ENCODE data around the gene MFSD11. TPM values are rescaled to one million over a fixed set of nuclear protein-coding genes. Genes with fewer than 3 reads are reported as not detected.

The MFSD11 gene
- polyA plus RNA-seq, 3 donors = 19.8 to 24.8 (median 23.8) TPM

- Histone ChIP-seq H3K79me2 (ENCODE audit: insufficient read depth, low read length) (peaks cover 46% of the 10 kb centered on the region), H3K4me2 (replicated peaks; ENCODE audit: extremely low read depth, low read length, poor library complexity, severe bottlenecking) (no peak overlapping the region), H3K9ac (ENCODE audit: insufficient read depth, low read length, poor library complexity, severe bottlenecking) (no peak overlapping the region), H4K20me1 (ENCODE audit: insufficient read depth, low read length) (peaks cover 82% of the 10 kb centered on the region), H3K9me3 (replicated peaks in 1 of 2; ENCODE audit: control insufficient read depth in 1 of 2, insufficient read depth in 1 of 2, low read length in 2 of 2) (no peaks in the 10 kb centered on the region), H2AFZ (ENCODE audit: insufficient read depth, low read depth, low read length, poor library complexity, severe bottlenecking) (no peak overlapping the region), H3K4me3 (replicated peaks in 1 of 3; ENCODE audit: low read depth in 2 of 3, low read length in 3 of 3) (no peak overlapping the region), H3K27ac (ENCODE audit: low read depth in 1 of 2, low read length in 2 of 2) (no peak overlapping the region), H3K36me3 (replicated peaks in 1 of 2; ENCODE audit: control insufficient read depth in 1 of 2, insufficient read depth in 2 of 2, low read length in 2 of 2) (peaks cover 73 to 90% of the 10 kb centered on the region in 2 donors), H3K4me1 (ENCODE audit: control insufficient read depth in 1 of 2, insufficient read depth in 2 of 2, low read length in 2 of 2) (peaks cover 28 to 30% of the 10 kb centered on the region in 2 donors), H3K27me3 (ENCODE audit: control insufficient read depth in 2 of 2, insufficient read depth in 2 of 2, low read length in 2 of 2) (no peaks in the 10 kb centered on the region)
- WGBS (ENCODE audit: insufficient coverage) = 96% methylated on average over 6 of the region's 9 CpGs
- no peak for DNase-seq
- H3K9me3 Mint-ChIP-seq = no peaks in the 10 kb centered on the region
- peaks cover 31% of the 10 kb centered on the region for H3K4me1 Mint-ChIP-seq
- TF ChIP-seq, protein P1, sequence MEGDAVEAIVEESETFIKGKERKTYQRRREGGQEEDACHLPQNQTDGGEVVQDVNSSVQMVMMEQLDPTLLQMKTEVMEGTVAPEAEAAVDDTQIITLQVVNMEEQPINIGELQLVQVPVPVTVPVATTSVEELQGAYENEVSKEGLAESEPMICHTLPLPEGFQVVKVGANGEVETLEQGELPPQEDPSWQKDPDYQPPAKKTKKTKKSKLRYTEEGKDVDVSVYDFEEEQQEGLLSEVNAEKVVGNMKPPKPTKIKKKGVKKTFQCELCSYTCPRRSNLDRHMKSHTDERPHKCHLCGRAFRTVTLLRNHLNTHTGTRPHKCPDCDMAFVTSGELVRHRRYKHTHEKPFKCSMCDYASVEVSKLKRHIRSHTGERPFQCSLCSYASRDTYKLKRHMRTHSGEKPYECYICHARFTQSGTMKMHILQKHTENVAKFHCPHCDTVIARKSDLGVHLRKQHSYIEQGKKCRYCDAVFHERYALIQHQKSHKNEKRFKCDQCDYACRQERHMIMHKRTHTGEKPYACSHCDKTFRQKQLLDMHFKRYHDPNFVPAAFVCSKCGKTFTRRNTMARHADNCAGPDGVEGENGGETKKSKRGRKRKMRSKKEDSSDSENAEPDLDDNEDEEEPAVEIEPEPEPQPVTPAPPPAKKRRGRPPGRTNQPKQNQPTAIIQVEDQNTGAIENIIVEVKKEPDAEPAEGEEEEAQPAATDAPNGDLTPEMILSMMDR (IDR thresholded peaks at IDR 0.05) = no peak
- H3K4me3 Mint-ChIP-seq = no peak overlapping the region
- peak overlapping the region in 1 of 7 donors; percentile 31 for H3K27ac Mint-ChIP-seq
- intact Hi-C loops (cut with micrococcal nuclease) = loop anchor here in 1 of 2 donors (10.0 kb wide), 1 partner anchor 46 kb away; no protein-coding TSS in a partner anchor
- peaks cover 74 to 96% of the 10 kb centered on the region in 2 donors for H3K36me3 Mint-ChIP-seq
- no peaks in the 10 kb centered on the region for H3K27me3 Mint-ChIP-seq (ENCODE audit: low read depth in 3 of 3)
These were observed 17.0 kb upstream of the MFSD11 start for GRCh38 chr17:76720941-76721340.

DNA sequence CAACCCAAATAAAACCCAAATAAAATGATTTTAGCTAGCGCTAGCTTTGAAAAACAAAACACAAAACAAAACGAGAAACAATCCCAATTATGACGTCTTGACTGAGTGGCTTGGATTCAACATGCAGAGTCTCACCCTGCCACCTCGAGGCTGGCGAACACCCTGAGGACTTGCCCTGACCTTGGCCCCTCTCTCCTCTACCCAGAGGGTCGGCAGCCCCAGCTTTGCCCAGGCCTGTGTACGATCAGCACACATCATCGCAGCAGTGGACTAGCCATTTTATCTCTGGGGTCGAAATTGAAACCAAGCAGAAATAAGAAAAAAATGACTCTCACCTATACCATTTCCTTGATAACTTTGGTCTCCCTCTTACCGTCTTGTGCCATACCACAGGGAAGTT is 16.5 kb upstream of the MFSD11 start:
- no peaks in the 10 kb centered on the region for H3K27me3 ChIP-seq (ENCODE audit: control insufficient read depth in 2 of 2, insufficient read depth in 2 of 2, low read length in 2 of 2)
- H3K27ac Mint-ChIP-seq = peak overlapping the region in 3 of 7 donors; percentile 2 to 46 (median 42)
- no peak overlapping the region for H3K4me2 ChIP-seq (replicated peaks; ENCODE audit: extremely low read depth, low read length, poor library complexity, severe bottlenecking)
- peaks cover 72 to 93% of the 10 kb centered on the region in 2 donors for H3K36me3 Mint-ChIP-seq
- no peak overlapping the region for H3K4me3 Mint-ChIP-seq
- no peak overlapping the region for H2AFZ ChIP-seq (ENCODE audit: insufficient read depth, low read depth, low read length, poor library complexity, severe bottlenecking)
- intact Hi-C loops (cut with micrococcal nuclease) = loop anchor here in 1 of 2 donors (10.0 kb wide), 1 partner anchor 47 kb away; no protein-coding TSS in a partner anchor
- no peaks in the 10 kb centered on the region for H3K9me3 Mint-ChIP-seq
- H3K9ac ChIP-seq (ENCODE audit: insufficient read depth, low read length, poor library complexity, severe bottlenecking) = no peak overlapping the region
- peaks cover 46% of the 10 kb centered on the region for H3K79me2 ChIP-seq (ENCODE audit: insufficient read depth, low read length)
- no peaks in the 10 kb centered on the region for H3K9me3 ChIP-seq (replicated peaks in 1 of 2; ENCODE audit: control insufficient read depth in 1 of 2, insufficient read depth in 1 of 2, low read length in 2 of 2)
- peaks cover 73 to 84% of the 10 kb centered on the region in 2 donors for H3K36me3 ChIP-seq (replicated peaks in 1 of 2; ENCODE audit: control insufficient read depth in 1 of 2, insufficient read depth in 2 of 2, low read length in 2 of 2)
- H3K27me3 Mint-ChIP-seq (ENCODE audit: low read depth in 3 of 3) = no peaks in the 10 kb centered on the region
- no peak overlapping the region for H3K27ac ChIP-seq (ENCODE audit: low read depth in 1 of 2, low read length in 2 of 2)
- peaks cover 25% of the 10 kb centered on the region for H3K4me1 Mint-ChIP-seq
- TF ChIP-seq, protein P1 (IDR thresholded peaks at IDR 0.05) = no peak
- WGBS (ENCODE audit: insufficient coverage) = 94% methylated on average over 7 of the region's 10 CpGs
- no peak overlapping the region for H3K4me3 ChIP-seq (replicated peaks in 1 of 3; ENCODE audit: low read depth in 2 of 3, low read length in 3 of 3)
- no peak for DNase-seq
- peaks cover 80% of the 10 kb centered on the region for H4K20me1 ChIP-seq (ENCODE audit: insufficient read depth, low read length)
- H3K4me1 ChIP-seq (ENCODE audit: control insufficient read depth in 1 of 2, insufficient read depth in 2 of 2, low read length in 2 of 2) = peaks cover 23 to 26% of the 10 kb centered on the region in 2 donors
